K562 (cell line): Measurements from ENCODE around the gene ARHGAP42. TPM values are rescaled to one million over a fixed set of nuclear protein-coding genes. Genes with fewer than 3 reads are reported as not detected.

Source experiments
- ATAC-seq: fragments of 200-7000 bp; cut with Tn5 transposase; 3 replicates; pipeline ENCODE4 v1.9.1; 2020; ENCODE audit warnings: moderate library complexity
- BruUV-seq: library from RNA; stranded (reverse); fragments of 400-500 nt; replicated peaks from 2 replicates; lab custom pipeline; 2021; lab: Mats Ljungman, UMichigan
- CTCF ChIA-PET: fragments of 300-600 bp; formaldehyde crosslinking; extraction: SDS; loops from one replicate; lab custom pipeline; 2021; ENCODE audit warnings: low intra/inter-chr PET ratio; lab: Yijun Ruan, JAX
- POLR2A ChIA-PET: fragments of 300-600, 350-650 bp; sonication (Branson Sonifier 250); formaldehyde crosslinking; extraction: SDS; loops from one replicate; lab custom pipeline; 2021; ENCODE audit warnings: antibody characterized with exemption, inconsistent platforms; lab: Yijun Ruan, JAX
- DNase-seq, 4 experiments: peaks; one replicate each; pipeline versions ENCODE4 v3.0.0 to v3.0.0-alpha.2; 2011 to 2018; ENCODE audit warnings: low spot score in 3 of 4, mixed read lengths in 3 of 4; ENCODE audit errors: extremely low read depth in 1 of 4
- FAIRE-seq: peaks from 2 replicates; lab custom pipeline; 2011; peaks lifted over from hg19 to GRCh38; lab: Jason Lieb, UNC
- H2AFZ ChIP-seq: 2 replicates; pipeline ENCODE4 v1.6.0; 2011; ENCODE audit warnings: low read depth, low read length, control low read depth, inconsistent platforms
- H3K27ac ChIP-seq: fragments of 200-600 bp; 3 replicates; pipeline ENCODE4 v1.8.0; 2011; ENCODE audit warnings: low read depth, mild to moderate bottlenecking, control low read depth, inconsistent platforms, low read length, moderate library complexity, mixed read lengths; ENCODE audit errors: extremely low read depth
- H3K27me3 ChIP-seq, 2 experiments: fragments of 300-600 bp in 1 of 2; 2 replicates in 1 of 2; 3 replicates in 1 of 2; pipeline versions ENCODE4 v1.6.0 to v1.8.0; 2011; ENCODE audit warnings: inconsistent platforms in 2 of 2, low read length in 2 of 2, mild to moderate bottlenecking in 1 of 2, mixed read lengths in 1 of 2, moderate library complexity in 1 of 2; ENCODE audit not compliant: control insufficient read depth in 2 of 2, insufficient read depth in 2 of 2
- H3K36me3 ChIP-seq: fragments of 300-600 bp; 3 replicates; pipeline ENCODE4 v1.8.0; 2011; ENCODE audit warnings: mild to moderate bottlenecking, low read length, inconsistent platforms; ENCODE audit not compliant: control insufficient read depth, insufficient read depth
- H3K4me1 ChIP-seq, 2 experiments: fragments of 200-600 bp in 1 of 2; replicated peaks in 1 of 2; 2 replicates in 1 of 2; 3 replicates in 1 of 2; pipeline versions ENCODE4 v1.5.1 to v1.8.0; 2011; ENCODE audit warnings: inconsistent platforms in 2 of 2, low read length in 2 of 2, mild to moderate bottlenecking in 1 of 2, mixed read lengths in 1 of 2, moderate library complexity in 1 of 2; ENCODE audit not compliant: control insufficient read depth in 2 of 2, insufficient read depth in 2 of 2
- H3K4me2 ChIP-seq: 2 replicates; pipeline ENCODE4 v1.6.1; 2011; ENCODE audit warnings: low read length, control low read depth, inconsistent platforms, mixed read lengths; ENCODE audit not compliant: insufficient read depth
- H3K4me3 ChIP-seq: fragments of 200-600 bp; sonication (generic), shearing (Covaris generic); 2 replicates; pipeline ENCODE4 v1.5.1; 2016; ENCODE audit warnings: control low read depth, inconsistent platforms
- H3K79me2 ChIP-seq: fragments of 200-600 bp; 3 replicates; pipeline ENCODE4 v1.8.0; 2011; ENCODE audit warnings: low read length, inconsistent platforms; ENCODE audit not compliant: control insufficient read depth, insufficient read depth
- H3K9ac ChIP-seq, 2 experiments: 2 replicates each; pipeline versions ENCODE4 v1.6.0 to v1.6.1; 2011; ENCODE audit warnings: low read depth in 2 of 2, low read length in 2 of 2, control low read depth in 1 of 2, inconsistent platforms in 1 of 2, mild to moderate bottlenecking in 1 of 2, mixed read lengths in 1 of 2; ENCODE audit not compliant: insufficient read depth in 1 of 2
- H3K9me1 ChIP-seq: one replicate; pipeline ENCODE4 v1.6.0; 2011; ENCODE audit warnings: inconsistent platforms, mild to moderate bottlenecking, low read length, moderate library complexity; ENCODE audit not compliant: control insufficient read depth, insufficient read depth
- H3K9me3 ChIP-seq: replicated peaks from 2 replicates; pipeline ENCODE4 v1.5.1; 2011; ENCODE audit warnings: low read depth, low read length, inconsistent platforms; ENCODE audit not compliant: control insufficient read depth, insufficient read depth
- H4K20me1 ChIP-seq: replicated peaks from 2 replicates; pipeline ENCODE4 v1.6.1; 2011; ENCODE audit warnings: low read length, inconsistent platforms, mixed read lengths; ENCODE audit not compliant: control insufficient read depth, insufficient read depth
- IRF9 ChIP-seq: fragments of 450-650 bp; IDR thresholded peaks from 2 replicates; pipeline ENCODE4 v1.6.1; 2016; ENCODE audit warnings: missing biosample characterization, missing genetic modification characterization
- KLF16 ChIP-seq: IDR thresholded peaks from 2 replicates; pipeline ENCODE4 v1.6.1; 2016; ENCODE audit warnings: antibody characterized with exemption
- OTX1 ChIP-seq: fragments of 450-650 bp; formaldehyde crosslinking; IDR thresholded peaks from 2 replicates; pipeline ENCODE4 v1.4.0; 2022; ENCODE audit warnings: mild to moderate bottlenecking
- TFAM ChIP-seq: fragments of 250-450 bp; sonication (Bioruptor Pico); conservative IDR thresholded peaks from 2 replicates; pipeline ENCODE4 v1.5.0; 2021; ENCODE audit warnings: mild to moderate bottlenecking, moderate library complexity
- ZEB2 ChIP-seq: fragments of 450-650 bp; IDR thresholded peaks from 2 replicates; pipeline ENCODE4 v1.6.1; 2016
- ZNF668 ChIP-seq: fragments of 250-450 bp; sonication (Bioruptor Pico); IDR thresholded peaks from 2 replicates; pipeline ENCODE4 v1.8.0; 2022; ENCODE audit warnings: mild to moderate bottlenecking, inconsistent platforms
- WGBS: fragments of 100-300 bp; shearing (Covaris generic); methylation state at CpG from one replicate; pipeline ENCODE4 v1.1.6; 2016; ENCODE audit warnings: low coverage, mixed read lengths; ENCODE audit not compliant: insufficient coverage; ENCODE audit errors: missing lambda C conversion rate; 5-methylcytosine and 5-hydroxymethylcytosine counted together
- in situ Hi-C: fragments of 300-500 bp; cut with MboI; formaldehyde crosslinking; loops from 4 replicates; pipeline ENCODE4 v1.15.0; 2018; ENCODE audit warnings: inconsistent platforms, mixed read lengths
- intact Hi-C: fragments of 100-400 bp; cut with micrococcal nuclease; formaldehyde crosslinking; loops from 2 replicates; pipeline ENCODE4 v1.14.2; 2022
- polyA plus RNA-seq, 8 experiments: library from polyadenylated mRNA; depleted of rRNA in 4 of 8; stranded (reverse) in 5 of 8; unstranded in 3 of 8; fragments of >200 nt; fragmentation: Nextera tagmentation in 2 of 8; fragmentation: Illumina TruSeq in 1 of 8; extraction: Ambion mirVana in 2 of 8; extraction: Trizol in 1 of 8; gene quantifications; 2 replicates each; pipeline versions ENCODE4 v1.2.1 to v1.2.3, GENCODE V29; 2011 to 2014; ENCODE audit warnings: inconsistent platforms in 1 of 8, missing spikeins in 1 of 8
- total RNA-seq, 7 experiments: library from RNA; depleted of rRNA in 6 of 7; stranded (reverse); fragments of >200 nt in 6 of 7; fragmentation: Illumina TruSeq in 2 of 7; extraction: Trizol in 2 of 7; gene quantifications; 2 replicates each; pipeline versions ENCODE4 v1.2.1 to v1.2.3, GENCODE V29; 2011 to 2021; ENCODE audit warnings: low replicate concordance in 1 of 7

Gene ARHGAP42
- total and polyA plus RNA-seq, 9 of the 15 experiments (the other 6 are each of a cell fraction or from before 2014, with no cell fraction given) = 0.95 to 6.1 (median 2.4) TPM

GRCh38 chr11:100925935-100926334 lies 238.8 kb downstream of the ARHGAP42 start (continued):
- TF ChIP-seq IRF9 (tag) = no peak
- no peak for TF ChIP-seq TFAM (CRISPR knock-in tag)
- no peak for TF ChIP-seq OTX1 (CRISPR knock-in tag)
- TF ChIP-seq KLF16 = no peak
- no peak for TF ChIP-seq ZNF668 (CRISPR knock-in tag)

- no peak overlapping the region for H3K9ac ChIP-seq
- no peak overlapping the region for H3K27ac ChIP-seq
- CTCF ChIA-PET = no interaction called here
- no peak for DNase-seq
- H3K4me1 ChIP-seq = no peaks in the 10 kb centered on the region
- no TSS peak for BruUV-seq
- WGBS = 32% methylated on average over 5 of the region's 5 CpGs
- H3K9me1 ChIP-seq = no peaks in the 10 kb centered on the region
- no peaks in the 10 kb centered on the region for H4K20me1 ChIP-seq
- no peak overlapping the region for H3K4me2 ChIP-seq
- H3K4me3 ChIP-seq = no peak overlapping the region
- POLR2A ChIA-PET = interaction anchor here (0.5 kb wide), 1 partner anchor 599 kb away, joined by 5 read pairs; no protein-coding TSS in a partner anchor
- intact Hi-C loops = no loop called here
- H3K9me3 ChIP-seq = no peaks in the 10 kb centered on the region
- TF ChIP-seq ZEB2 = no peak
- no peaks in the 10 kb centered on the region for H3K79me2 ChIP-seq
- ATAC-seq = no peak
- no peak for FAIRE-seq
- H3K27me3 ChIP-seq = no peaks in the 10 kb centered on the region
- in situ Hi-C loops = no loop called here
- no peaks in the 10 kb centered on the region for H3K36me3 ChIP-seq
- no peak overlapping the region for H2AFZ ChIP-seq
Measured at GRCh38 chr11:100927579-100927978, 240.5 kb downstream of the ARHGAP42 start.
